GM18951 (cell line): Measurements from ENCODE around the gene FAM53A.
"Not testable (repeated sequence)": the region's sequence is repeated elsewhere in the genome, so short reads cannot be mapped to it uniquely, and the experiment has no call there.

ENCODE experiments used
- POLR2A ChIP-seq: IDR thresholded peaks from 4 replicates; pipeline ENCODE4 v1.6.1; 2011; ENCODE audit warnings: mild to moderate bottlenecking; ENCODE audit not compliant: insufficient read length, insufficient read depth; ENCODE audit errors: extremely low read depth
- in situ Hi-C: fragments of 300-500 bp; cut with MboI; formaldehyde crosslinking; loops from one replicate; pipeline ENCODE4 v1.12.0; 2022; ENCODE audit warnings: low sequenced_read_pairs, mixed read lengths, inconsistent platforms; ENCODE audit not compliant: unreplicated experiment

Gene FAM53A

GRCh38 chr4:1616557-1616930 lies 67.6 kb downstream of the FAM53A start:
- no peak for TF ChIP-seq POLR2A
- in situ Hi-C loops: no loop called here

- TF ChIP-seq POLR2A: no peak
- in situ Hi-C loops: no loop called here
Measured at GRCh38 chr4:1615786-1616556, 68.1 kb downstream of the FAM53A start.

- in situ Hi-C loops: no loop called here
Measured at GRCh38 chr4:1614854-1615595, 69.1 kb downstream of the FAM53A start.

GRCh38 chr4:1614502-1614853 lies 69.6 kb downstream of the FAM53A start:
- no peak for TF ChIP-seq POLR2A
- in situ Hi-C loops: no loop called here

More at GRCh38 chr4:1614854-1615595, 69.1 kb downstream of the FAM53A start:
- no peak for TF ChIP-seq POLR2A

- no peak for TF ChIP-seq POLR2A
- in situ Hi-C loops: no loop called here
Measured at GRCh38 chr4:1614049-1614448, 70.1 kb downstream of the FAM53A start.

- in situ Hi-C loops: no loop called here
- no peak for TF ChIP-seq POLR2A
Measured at GRCh38 chr4:1613099-1613495, 71.0 kb downstream of the FAM53A start.

- in situ Hi-C loops: no loop called here
- no peak for TF ChIP-seq POLR2A
Measured at GRCh38 chr4:1612278-1613098, 71.6 kb downstream of the FAM53A start.

GRCh38 chr4:1611501-1611870 lies 72.6 kb downstream of the FAM53A start:
- TF ChIP-seq POLR2A: no peak
- in situ Hi-C loops: no loop called here

GRCh38 chr4:1610791-1611500 lies 73.2 kb downstream of the FAM53A start:
- TF ChIP-seq POLR2A: no peak
- in situ Hi-C loops: no loop called here

- no peak for TF ChIP-seq POLR2A
- in situ Hi-C loops: no loop called here
Measured at GRCh38 chr4:1609901-1610790, 74.0 kb downstream of the FAM53A start.

- TF ChIP-seq POLR2A: no peak
- in situ Hi-C loops: no loop called here
Measured at GRCh38 chr4:1608821-1609500, 75.2 kb downstream of the FAM53A start.

GRCh38 chr4:1608196-1608820 lies 75.8 kb downstream of the FAM53A start:
- in situ Hi-C loops: no loop called here
- no peak for TF ChIP-seq POLR2A

GRCh38 chr4:1607436-1608195 lies 76.5 kb downstream of the FAM53A start:
- in situ Hi-C loops: not testable (repeated sequence)
